ENCODE data around the gene DDX1. TPM values are rescaled to one million over a fixed set of nuclear protein-coding genes. Genes with fewer than 3 reads are reported as not detected.

DDX1 gene
- total and polyA plus RNA-seq, 2 experiments from 2014 or later = 99.9 to 102 TPM

DNA sequence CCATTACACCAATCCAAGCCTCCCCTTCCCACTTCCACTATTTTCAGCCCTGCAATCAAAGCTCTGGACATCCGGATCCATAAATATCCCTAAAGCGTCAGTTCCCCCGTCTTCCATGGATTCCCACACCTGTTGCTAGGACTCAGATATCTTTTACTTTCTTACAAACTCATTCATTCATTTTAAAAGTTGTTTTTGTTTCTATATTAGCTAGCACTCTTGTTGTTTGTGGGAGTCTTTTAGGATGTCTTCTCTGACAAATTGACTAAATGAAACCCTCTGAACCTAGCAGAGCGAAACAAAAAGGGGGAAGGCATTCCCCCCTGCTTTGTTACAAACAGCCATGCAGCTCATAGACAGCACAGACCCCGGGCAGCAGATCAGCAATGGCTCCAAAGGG is 21.6 kb upstream of the DDX1 start (continued):
- TF ChIP-seq, protein P1, sequence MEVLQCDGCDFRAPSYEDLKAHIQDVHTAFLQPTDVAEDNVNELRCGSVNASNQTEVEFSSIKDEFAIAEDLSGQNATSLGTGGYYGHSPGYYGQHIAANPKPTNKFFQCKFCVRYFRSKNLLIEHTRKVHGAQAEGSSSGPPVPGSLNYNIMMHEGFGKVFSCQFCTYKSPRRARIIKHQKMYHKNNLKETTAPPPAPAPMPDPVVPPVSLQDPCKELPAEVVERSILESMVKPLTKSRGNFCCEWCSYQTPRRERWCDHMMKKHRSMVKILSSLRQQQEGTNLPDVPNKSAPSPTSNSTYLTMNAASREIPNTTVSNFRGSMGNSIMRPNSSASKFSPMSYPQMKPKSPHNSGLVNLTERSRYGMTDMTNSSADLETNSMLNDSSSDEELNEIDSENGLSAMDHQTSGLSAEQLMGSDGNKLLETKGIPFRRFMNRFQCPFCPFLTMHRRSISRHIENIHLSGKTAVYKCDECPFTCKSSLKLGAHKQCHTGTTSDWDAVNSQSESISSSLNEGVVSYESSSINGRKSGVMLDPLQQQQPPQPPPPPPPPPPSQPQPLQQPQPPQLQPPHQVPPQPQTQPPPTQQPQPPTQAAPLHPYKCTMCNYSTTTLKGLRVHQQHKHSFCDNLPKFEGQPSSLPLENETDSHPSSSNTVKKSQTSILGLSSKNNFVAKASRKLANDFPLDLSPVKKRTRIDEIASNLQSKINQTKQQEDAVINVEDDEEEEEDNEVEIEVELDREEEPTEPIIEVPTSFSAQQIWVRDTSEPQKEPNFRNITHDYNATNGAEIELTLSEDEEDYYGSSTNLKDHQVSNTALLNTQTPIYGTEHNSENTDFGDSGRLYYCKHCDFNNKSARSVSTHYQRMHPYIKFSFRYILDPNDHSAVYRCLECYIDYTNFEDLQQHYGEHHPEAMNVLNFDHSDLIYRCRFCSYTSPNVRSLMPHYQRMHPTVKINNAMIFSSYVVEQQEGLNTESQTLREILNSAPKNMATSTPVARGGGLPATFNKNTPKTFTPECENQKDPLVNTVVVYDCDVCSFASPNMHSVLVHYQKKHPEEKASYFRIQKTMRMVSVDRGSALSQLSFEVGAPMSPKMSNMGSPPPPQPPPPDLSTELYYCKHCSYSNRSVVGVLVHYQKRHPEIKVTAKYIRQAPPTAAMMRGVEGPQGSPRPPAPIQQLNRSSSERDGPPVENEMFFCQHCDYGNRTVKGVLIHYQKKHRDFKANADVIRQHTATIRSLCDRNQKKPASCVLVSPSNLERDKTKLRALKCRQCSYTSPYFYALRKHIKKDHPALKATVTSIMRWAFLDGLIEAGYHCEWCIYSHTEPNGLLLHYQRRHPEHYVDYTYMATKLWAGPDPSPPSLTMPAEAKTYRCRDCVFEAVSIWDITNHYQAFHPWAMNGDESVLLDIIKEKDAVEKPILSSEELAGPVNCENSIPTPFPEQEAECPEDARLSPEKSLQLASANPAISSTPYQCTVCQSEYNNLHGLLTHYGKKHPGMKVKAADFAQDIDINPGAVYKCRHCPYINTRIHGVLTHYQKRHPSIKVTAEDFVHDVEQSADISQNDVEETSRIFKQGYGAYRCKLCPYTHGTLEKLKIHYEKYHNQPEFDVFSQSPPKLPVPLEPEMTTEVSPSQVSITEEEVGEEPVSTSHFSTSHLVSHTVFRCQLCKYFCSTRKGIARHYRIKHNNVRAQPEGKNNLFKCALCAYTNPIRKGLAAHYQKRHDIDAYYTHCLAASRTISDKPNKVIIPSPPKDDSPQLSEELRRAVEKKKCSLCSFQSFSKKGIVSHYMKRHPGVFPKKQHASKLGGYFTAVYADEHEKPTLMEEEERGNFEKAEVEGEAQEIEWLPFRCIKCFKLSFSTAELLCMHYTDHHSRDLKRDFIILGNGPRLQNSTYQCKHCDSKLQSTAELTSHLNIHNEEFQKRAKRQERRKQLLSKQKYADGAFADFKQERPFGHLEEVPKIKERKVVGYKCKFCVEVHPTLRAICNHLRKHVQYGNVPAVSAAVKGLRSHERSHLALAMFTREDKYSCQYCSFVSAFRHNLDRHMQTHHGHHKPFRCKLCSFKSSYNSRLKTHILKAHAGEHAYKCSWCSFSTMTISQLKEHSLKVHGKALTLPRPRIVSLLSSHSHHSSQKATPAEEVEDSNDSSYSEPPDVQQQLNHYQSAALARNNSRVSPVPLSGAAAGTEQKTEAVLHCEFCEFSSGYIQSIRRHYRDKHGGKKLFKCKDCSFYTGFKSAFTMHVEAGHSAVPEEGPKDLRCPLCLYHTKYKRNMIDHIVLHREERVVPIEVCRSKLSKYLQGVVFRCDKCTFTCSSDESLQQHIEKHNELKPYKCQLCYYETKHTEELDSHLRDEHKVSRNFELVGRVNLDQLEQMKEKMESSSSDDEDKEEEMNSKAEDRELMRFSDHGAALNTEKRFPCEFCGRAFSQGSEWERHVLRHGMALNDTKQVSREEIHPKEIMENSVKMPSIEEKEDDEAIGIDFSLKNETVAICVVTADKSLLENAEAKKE (CRISPR knock-in tag; IDR thresholded peaks at IDR 0.05) = no peak

GRCh38 chr2:15571729-15572128 is 19.9 kb upstream of the DDX1 start:
- no peak for DNase-seq (ENCODE audit: low spot score)
- H3K4me2 ChIP-seq = no peak overlapping the region
- Mint-ChIP-seq H3K27ac (no peak overlapping the region), H3K36me3 (ENCODE audit: low read depth) (no peaks in the 10 kb centered on the region), H3K9me3 (no peaks in the 10 kb centered on the region), H3K4me3 (no peak overlapping the region), H3K4me1 (no peaks in the 10 kb centered on the region), H3K27me3 (ENCODE audit: insufficient read depth, low read depth, poor library complexity) (peaks cover 3% of the 10 kb centered on the region)
- no peak overlapping the region for H3K27ac ChIP-seq (ENCODE audit: low read depth)
- H3K36me3 ChIP-seq (ENCODE audit: insufficient read depth) = no peaks in the 10 kb centered on the region
- ATAC-seq = no peak
- no peaks in the 10 kb centered on the region for H3K27me3 ChIP-seq (ENCODE audit: insufficient read depth)
- H3K4me1 ChIP-seq (ENCODE audit: insufficient read depth) = no peaks in the 10 kb centered on the region
- H2AFZ ChIP-seq = no peak overlapping the region
- no peaks in the 10 kb centered on the region for H3K79me2 ChIP-seq (replicated peaks; ENCODE audit: insufficient read depth)
- no peaks in the 10 kb centered on the region for H4K20me1 ChIP-seq (replicated peaks; ENCODE audit: insufficient read depth)
- H3K4me3 ChIP-seq = no peak overlapping the region
- H3K9me2 ChIP-seq (ENCODE audit: insufficient read depth) = no peaks in the 10 kb centered on the region
- no peaks in the 10 kb centered on the region for H3F3A ChIP-seq (replicated peaks; ENCODE audit: low read depth)
- no peak for TF ChIP-seq CREB1 (CRISPR knock-in tag; IDR thresholded peaks at IDR 0.05; ENCODE audit: low read depth)
- TF ChIP-seq NANOG (IDR thresholded peaks at IDR 0.05; ENCODE audit: borderline replicate concordance) = no peak
- TF ChIP-seq POLR2AphosphoS5 (IDR thresholded peaks at IDR 0.05; ENCODE audit: low read depth) = no peak
- TF ChIP-seq, protein P2, sequence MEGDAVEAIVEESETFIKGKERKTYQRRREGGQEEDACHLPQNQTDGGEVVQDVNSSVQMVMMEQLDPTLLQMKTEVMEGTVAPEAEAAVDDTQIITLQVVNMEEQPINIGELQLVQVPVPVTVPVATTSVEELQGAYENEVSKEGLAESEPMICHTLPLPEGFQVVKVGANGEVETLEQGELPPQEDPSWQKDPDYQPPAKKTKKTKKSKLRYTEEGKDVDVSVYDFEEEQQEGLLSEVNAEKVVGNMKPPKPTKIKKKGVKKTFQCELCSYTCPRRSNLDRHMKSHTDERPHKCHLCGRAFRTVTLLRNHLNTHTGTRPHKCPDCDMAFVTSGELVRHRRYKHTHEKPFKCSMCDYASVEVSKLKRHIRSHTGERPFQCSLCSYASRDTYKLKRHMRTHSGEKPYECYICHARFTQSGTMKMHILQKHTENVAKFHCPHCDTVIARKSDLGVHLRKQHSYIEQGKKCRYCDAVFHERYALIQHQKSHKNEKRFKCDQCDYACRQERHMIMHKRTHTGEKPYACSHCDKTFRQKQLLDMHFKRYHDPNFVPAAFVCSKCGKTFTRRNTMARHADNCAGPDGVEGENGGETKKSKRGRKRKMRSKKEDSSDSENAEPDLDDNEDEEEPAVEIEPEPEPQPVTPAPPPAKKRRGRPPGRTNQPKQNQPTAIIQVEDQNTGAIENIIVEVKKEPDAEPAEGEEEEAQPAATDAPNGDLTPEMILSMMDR (conservative IDR thresholded peaks at IDR 0.05; ENCODE audit: low read depth in 2 of 2) = no peak
- TF ChIP-seq, protein P3, sequence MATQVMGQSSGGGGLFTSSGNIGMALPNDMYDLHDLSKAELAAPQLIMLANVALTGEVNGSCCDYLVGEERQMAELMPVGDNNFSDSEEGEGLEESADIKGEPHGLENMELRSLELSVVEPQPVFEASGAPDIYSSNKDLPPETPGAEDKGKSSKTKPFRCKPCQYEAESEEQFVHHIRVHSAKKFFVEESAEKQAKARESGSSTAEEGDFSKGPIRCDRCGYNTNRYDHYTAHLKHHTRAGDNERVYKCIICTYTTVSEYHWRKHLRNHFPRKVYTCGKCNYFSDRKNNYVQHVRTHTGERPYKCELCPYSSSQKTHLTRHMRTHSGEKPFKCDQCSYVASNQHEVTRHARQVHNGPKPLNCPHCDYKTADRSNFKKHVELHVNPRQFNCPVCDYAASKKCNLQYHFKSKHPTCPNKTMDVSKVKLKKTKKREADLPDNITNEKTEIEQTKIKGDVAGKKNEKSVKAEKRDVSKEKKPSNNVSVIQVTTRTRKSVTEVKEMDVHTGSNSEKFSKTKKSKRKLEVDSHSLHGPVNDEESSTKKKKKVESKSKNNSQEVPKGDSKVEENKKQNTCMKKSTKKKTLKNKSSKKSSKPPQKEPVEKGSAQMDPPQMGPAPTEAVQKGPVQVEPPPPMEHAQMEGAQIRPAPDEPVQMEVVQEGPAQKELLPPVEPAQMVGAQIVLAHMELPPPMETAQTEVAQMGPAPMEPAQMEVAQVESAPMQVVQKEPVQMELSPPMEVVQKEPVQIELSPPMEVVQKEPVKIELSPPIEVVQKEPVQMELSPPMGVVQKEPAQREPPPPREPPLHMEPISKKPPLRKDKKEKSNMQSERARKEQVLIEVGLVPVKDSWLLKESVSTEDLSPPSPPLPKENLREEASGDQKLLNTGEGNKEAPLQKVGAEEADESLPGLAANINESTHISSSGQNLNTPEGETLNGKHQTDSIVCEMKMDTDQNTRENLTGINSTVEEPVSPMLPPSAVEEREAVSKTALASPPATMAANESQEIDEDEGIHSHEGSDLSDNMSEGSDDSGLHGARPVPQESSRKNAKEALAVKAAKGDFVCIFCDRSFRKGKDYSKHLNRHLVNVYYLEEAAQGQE (IDR thresholded peaks at IDR 0.05; ENCODE audit: unreplicated experiment) = no peak
- no peak for TF ChIP-seq JUNB (IDR thresholded peaks at IDR 0.05; ENCODE audit: unreplicated experiment)
- TF ChIP-seq, protein P4, sequence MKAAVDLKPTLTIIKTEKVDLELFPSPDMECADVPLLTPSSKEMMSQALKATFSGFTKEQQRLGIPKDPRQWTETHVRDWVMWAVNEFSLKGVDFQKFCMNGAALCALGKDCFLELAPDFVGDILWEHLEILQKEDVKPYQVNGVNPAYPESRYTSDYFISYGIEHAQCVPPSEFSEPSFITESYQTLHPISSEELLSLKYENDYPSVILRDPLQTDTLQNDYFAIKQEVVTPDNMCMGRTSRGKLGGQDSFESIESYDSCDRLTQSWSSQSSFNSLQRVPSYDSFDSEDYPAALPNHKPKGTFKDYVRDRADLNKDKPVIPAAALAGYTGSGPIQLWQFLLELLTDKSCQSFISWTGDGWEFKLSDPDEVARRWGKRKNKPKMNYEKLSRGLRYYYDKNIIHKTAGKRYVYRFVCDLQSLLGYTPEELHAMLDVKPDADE (IDR thresholded peaks at IDR 0.05) = no peak
- TF ChIP-seq ZNF114 (CRISPR knock-in tag; IDR thresholded peaks at IDR 0.05) = no peak

Measured in GM23338 (cell line).